HK-2 (cell line): Measurements from ENCODE around the gene IL25.
A peak's percentile ranks its signal among the peaks of the same experiment; 100 is the strongest.
"Not testable (repeated sequence)": the region's sequence is repeated elsewhere in the genome, so short reads cannot be mapped to it uniquely, and the experiment has no call there.

ENCODE experiments used
- DNase-seq: peaks from one replicate; pipeline ENCODE4 v3.0.0-alpha.2; 2018; ENCODE audit not compliant: unreplicated experiment

IL25 gene

GRCh38 chr14:23375527-23376251 lies 3.1 kb downstream of the IL25 start:
- DNase-seq: no peak

- no peak for DNase-seq
Observed at GRCh38 chr14:23376482-23377197, 4.0 kb downstream of the IL25 start, which contains the start of gene CMTM5. Gene CMTM5 (plus strand): TSS chr14:23377046. CDS start chr14:23377252, 206 bp downstream.

DNA sequence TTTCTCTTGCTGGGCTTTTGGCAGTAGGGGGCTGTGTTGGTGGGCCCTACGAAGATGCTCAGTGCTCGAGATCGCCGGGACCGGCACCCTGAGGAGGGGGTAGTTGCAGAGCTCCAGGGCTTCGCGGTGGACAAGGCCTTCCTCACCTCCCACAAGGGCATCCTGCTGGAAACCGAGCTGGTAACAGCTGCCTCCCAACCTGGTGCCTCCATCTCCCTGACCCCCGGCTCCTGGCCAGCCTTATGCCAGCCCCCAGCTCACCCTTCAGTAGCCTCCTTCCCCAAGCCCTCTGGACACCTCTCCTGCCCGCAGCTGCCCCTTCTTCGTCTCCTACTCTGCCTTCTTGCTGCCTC lies 4.6 kb downstream of the IL25 start:
- DNase-seq: no peak

- no peak for DNase-seq
Observed at GRCh38 chr14:23377573-23378563, 5.3 kb downstream of the IL25 start.

DNA sequence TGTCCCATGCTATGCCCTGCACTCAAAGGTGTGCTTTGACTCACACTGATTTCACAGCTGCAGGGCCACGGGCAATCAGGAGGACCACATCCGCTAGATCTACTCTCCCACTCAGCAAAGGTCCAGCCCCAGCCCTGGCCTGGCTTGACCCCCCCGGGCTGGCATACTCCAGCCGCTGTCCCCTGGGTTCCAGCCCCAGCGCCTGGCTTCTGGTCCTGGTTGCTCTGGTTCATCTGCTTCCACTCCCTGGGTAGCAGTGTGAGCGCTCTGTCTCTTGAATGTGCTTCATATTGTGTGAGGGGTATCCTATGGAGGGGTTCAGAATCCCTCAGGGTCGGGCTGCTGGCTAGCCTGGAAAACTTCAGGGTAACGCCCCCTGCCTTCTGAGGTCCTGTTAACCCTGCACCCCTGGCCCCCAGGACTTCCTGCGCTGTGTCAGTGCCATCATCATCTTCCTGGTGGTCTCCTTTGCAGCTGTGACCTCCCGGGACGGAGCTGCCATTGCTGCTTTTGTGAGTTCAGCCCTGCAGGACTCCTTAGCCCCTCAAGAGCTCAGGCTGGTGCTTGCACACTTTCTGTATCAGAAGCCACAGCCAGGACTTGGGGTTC lies 6.1 kb downstream of the IL25 start:
- DNase-seq: no peak

DNA sequence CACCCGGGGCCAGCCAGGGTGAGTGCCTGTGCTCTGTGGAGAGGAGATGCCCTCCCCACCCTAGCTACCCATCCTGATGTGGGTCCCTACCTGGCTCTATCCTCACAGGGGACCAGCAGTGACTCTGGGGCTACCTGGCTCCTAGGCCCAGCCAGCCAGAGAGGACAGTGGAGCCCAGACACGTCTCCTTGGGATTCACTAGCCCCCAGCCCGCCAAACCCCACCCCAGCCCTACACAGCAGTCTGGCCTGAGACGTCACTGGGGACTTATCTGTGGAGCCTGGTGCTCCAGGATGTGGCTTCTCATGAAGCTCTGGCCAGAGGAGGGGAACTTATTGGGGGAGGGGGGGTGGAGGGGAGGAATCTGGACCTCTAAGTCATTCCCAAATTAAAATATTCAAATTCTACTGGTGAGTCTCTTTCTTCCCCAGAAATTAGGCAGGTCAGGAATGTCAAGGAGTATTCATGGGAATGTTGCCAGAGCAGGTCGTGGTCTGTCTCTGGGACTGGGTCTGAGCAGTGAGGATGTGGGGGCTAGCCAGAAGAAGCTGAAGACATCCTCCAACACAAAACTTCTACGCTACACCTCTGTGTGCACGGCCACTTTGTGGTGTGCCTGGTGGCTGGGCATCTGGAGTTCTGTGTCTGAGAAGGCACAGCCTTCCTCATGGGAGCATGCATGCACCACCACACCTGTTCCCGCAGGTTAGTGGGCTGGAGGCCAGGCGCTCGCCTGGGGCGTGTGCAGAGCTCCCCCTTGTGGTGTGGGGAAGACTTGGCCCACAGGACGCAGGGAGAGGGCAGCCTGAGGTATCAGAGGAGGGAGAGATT lies 7.0 kb downstream of the IL25 start:
- peak; percentile 53 for DNase-seq

DNA sequence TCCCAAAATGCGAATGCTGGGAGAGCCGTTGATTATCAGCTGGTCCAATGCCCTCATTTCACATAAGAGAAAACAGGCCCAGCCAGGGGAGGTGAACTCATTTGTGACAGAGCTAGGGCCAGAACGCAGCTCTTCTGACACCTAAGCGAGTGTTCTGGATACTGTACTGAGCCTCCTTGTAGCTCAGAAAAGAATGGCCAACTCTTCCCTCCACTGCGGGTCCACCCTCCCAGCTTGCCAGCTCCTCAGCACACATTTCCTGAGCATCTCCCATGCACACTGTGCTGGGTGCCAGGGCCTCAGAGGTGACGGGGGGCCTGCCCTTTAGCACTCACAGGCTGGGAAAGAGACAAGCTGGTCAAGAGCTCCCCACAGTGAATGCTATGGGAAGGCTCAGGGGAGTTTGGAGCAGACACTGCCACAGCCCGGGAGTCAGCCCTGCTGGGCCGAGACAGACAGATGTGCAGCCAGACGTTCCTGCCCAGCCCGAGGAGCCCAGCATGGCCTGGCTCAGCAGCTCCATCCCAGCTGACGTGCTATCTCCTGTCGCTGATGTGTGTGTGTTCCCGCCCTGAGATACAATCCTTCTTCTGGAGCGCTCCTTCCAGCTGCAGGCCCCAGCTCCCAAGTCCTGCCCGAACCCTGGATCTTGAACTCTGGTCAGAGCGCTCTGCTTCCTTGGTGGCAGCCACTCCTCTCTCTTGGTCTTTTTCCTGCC lies 7.7 kb downstream of the IL25 start:
- no peak for DNase-seq

DNA sequence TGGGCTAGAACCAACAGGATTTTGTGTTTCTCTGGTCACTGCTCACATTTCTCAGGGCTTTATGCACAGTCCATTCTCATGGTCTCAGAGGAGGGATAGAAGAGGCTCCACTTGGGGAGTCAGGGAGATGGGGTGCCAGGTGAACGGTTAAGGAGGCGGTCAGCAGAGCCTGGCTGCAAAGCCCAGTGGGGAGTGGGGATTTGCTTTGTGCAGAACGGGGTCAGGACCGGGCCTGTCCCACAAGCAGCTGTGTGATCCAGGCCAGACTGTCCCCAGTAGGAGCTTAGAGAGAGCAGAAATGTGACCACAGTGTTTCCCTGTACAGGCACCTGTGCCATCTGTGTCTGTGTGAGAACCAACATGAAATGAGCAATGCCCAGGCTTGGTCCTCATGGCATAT lies 8.4 kb downstream of the IL25 start:
- no peak for DNase-seq

DNA sequence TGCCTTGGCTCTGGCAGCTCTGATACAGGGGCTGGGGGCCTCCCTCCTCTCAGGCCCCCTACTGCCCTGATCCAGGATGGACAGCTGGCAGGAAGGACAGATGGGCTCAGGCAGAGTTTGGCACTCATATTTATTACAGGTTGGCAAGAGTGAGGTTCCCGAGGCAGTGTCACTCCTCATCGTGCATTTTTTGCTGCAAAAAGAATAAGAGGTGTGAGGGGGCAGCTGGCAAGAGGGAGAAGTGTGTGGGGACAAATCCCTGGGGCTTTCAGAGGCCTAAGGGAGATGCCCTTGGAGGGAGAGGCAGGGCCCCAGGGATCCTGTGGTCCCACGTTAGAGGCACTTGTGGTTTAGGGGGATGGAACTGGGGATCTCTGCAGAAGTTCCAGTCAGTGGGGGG lies 9.3 kb downstream of the IL25 start:
- no peak for DNase-seq

DNA sequence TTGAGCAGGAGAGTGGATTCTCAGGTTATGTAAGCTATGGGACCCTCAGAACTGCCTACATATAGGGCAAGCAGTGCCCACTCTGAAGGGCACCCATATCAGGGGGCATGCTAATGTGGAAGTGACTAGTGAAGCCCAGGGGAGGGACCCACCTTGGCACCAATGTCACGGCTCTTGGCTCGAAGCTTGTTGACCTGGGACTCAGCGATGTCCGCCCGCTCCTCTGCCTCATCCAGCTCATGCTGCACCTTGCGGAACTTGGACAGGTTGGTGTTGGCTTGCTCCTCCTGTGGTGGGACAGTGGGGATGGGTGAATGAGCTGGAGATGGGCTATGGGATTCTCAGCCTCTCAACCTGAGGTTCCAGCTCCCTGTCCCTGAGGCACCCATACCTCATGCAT lies 9.7 kb downstream of the IL25 start:
- no peak for DNase-seq

GRCh38 chr14:23382731-23383440 lies 10.3 kb downstream of the IL25 start:
- DNase-seq: no peak

DNA sequence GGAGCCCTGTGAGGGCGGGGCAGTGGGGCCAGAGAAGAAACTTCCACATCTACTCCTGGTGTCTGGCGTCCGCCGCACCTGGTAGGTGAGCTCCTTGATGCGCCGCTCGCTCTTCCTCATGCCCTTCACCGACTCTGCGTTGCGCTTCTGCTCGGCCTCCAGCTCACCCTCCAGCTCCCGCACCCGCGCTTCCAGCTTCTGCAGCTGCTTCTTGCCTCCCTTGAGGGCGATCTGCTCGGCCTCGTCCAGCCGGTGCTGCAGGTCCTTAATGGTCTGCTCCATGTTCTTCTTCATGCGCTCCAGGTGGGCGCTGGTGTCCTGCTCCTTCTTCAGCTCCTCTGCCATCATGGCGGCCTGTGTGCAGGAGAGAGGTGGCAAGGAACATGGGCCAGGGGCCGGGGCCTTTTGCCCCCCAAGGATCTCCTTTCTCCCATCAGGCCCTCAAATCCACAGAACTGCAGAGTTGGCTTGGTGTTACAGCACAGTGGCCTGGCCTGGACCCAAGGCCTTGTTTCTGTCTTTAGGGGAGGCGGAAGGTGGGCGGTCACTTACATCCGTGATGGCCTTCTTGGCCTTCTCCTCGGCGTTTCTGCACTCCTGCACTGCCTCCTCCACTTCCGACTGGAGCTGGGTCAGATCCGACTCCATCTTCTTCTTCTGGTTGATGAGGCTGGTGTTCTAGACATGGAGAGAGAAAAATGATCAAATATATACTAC lies 11.9 kb downstream of the IL25 start:
- DNase-seq: no peak

DNA sequence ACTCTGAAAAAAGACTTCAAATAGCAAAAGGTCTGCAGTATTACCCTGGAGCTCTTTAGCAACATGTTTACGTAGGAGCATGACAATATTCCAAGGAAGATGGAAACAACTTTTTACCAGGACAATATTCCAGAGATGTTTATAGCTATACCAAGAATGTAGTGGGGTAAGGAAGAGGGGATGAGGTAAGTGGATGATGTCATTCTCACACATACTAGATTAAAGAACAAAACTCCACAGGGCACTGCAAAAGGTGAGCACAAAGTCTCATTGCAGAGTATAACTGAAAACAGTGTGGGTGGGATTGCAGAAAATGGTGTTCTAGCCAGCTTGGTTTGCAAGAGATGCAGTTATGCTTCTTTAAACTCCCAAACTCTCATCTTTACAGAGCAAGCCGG lies 12.6 kb downstream of the IL25 start:
- DNase-seq: no peak

- no peak for DNase-seq
Observed at GRCh38 chr14:23385642-23386265, 13.1 kb downstream of the IL25 start.

DNA sequence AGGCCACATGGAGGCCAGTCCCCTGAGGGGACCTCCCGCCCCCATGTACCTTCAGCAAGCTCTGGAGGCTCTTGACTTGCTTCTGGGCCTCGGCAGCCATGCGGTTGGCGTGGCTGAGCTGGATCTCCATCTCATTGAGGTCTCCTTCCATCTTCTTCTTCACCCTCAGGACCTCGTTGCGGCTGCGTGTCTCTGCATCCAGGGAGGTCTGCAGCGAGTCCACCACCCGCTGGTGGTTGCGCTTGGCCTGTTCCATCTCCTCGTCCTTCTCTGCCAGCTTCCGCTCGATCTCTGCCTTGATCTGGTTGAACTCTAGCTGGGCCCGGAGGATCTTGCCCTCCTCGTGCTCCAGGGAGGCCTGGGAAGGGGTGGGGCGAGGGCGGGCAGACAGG lies 13.7 kb downstream of the IL25 start:
- not testable (repeated sequence) for DNase-seq

GRCh38 chr14:23386999-23387398 lies 14.4 kb downstream of the IL25 start:
- no peak for DNase-seq

DNA sequence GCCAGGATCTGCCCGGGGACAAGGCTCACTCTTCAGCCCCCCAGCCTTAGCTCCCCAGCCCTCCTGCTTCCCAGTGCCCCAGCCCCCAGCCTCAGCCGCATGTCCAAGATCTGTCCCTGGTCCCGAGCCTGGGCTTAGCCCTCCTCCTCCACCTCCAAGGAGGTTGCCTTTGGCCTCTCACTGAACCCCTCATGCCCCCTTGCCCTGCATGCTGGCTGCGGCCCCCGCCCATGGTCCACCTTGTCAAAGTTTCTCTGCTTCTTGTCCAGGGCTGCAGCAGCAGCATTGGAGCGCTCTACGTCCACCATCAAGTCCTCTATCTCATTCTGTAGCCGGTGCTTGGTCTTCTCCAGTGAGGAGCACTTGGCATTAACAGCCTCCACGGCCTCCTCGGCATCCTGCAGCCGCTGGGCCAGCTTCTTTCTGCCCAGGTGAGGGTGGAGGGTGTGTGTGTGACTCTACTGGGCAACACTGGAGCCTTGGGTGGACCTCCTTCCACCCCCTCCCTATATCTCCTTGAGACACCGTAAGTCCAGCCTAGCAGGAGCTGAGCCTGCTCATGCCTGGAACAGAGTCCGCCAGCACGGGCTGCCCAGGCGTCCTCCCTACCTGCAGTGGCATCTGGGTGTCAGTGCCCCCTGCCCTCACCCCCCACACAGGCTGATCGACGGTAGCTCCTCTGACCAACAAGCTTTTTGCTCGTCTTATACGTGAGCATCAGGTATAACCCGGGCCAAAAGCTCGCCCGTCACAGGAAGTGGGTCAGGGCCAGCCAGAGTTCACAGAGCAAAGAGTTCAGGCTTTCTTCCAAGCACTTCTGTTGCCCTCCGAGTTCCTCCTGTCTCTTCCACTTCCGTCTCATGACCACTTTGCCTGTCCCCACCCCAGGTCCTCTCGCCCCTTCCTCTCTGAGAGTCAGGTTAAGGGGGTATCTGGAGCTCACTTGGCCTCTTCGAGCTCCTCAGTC lies 15.6 kb downstream of the IL25 start:
- DNase-seq: no peak
